GM21717 (cell line): ENCODE results near the gene CCDC90B.
"Not testable (repeated sequence)": the region's sequence is repeated elsewhere in the genome, so short reads cannot be mapped to it uniquely, and the experiment has no call there.

Experiments
- ATAC-seq: cut with Tn5 transposase; IDR thresholded peaks from one replicate; pipeline ENCODE4 v1.9.1; 2021; ENCODE audit warnings: mild to moderate bottlenecking, moderate library complexity; ENCODE audit not compliant: unreplicated experiment

CCDC90B gene

GRCh38 chr11:83285771-83286528 lies at the start of gene CCDC90B:
Gene CCDC90B, minus strand, starts transcription at chr11:83286367. Its CDS starts 395 bp downstream, at chr11:83285972.
- ATAC-seq: peak; percentile 94

- no peak for ATAC-seq
Measured at GRCh38 chr11:83335446-83336070, 49.4 kb upstream of the CCDC90B start.

GRCh38 chr11:83330303-83330702 lies 44.1 kb upstream of the CCDC90B start:
- no peak for ATAC-seq

- no peak for ATAC-seq
Measured at GRCh38 chr11:83326326-83326725, 40.2 kb upstream of the CCDC90B start.

- ATAC-seq: no peak
Measured at GRCh38 chr11:83319346-83319745, 33.2 kb upstream of the CCDC90B start.

- no peak for ATAC-seq
Measured at GRCh38 chr11:83318931-83319330, 32.8 kb upstream of the CCDC90B start.

- ATAC-seq: no peak
Measured at GRCh38 chr11:83317757-83318690, 31.9 kb upstream of the CCDC90B start.

- ATAC-seq: not testable (repeated sequence)
Measured at GRCh38 chr11:83316897-83317268, 30.7 kb upstream of the CCDC90B start.

GRCh38 chr11:83316143-83316896 lies 30.2 kb upstream of the CCDC90B start:
- not testable (repeated sequence) for ATAC-seq

GRCh38 chr11:83312430-83312829 lies 26.3 kb upstream of the CCDC90B start:
- no peak for ATAC-seq

GRCh38 chr11:83311701-83312100 lies 25.5 kb upstream of the CCDC90B start:
- no peak for ATAC-seq

GRCh38 chr11:83310718-83311117 lies 24.6 kb upstream of the CCDC90B start:
- no peak for ATAC-seq

- ATAC-seq: not testable (repeated sequence)
Measured at GRCh38 chr11:83308536-83308935, 22.4 kb upstream of the CCDC90B start.

- no peak for ATAC-seq
Measured at GRCh38 chr11:83306200-83307080, 20.3 kb upstream of the CCDC90B start.

- no peak for ATAC-seq
Measured at GRCh38 chr11:83303316-83303715, 17.1 kb upstream of the CCDC90B start.

- no peak for ATAC-seq
Measured at GRCh38 chr11:83302151-83302550, 16.0 kb upstream of the CCDC90B start.

GRCh38 chr11:83299681-83300080 lies 13.5 kb upstream of the CCDC90B start:
- no peak for ATAC-seq

- ATAC-seq: no peak
Measured at GRCh38 chr11:83294208-83294607, 8.0 kb upstream of the CCDC90B start.

GRCh38 chr11:83293457-83293774 lies 7.2 kb upstream of the CCDC90B start:
- no peak for ATAC-seq
